Measurements from ENCODE around the gene CHMP6.

DNA sequence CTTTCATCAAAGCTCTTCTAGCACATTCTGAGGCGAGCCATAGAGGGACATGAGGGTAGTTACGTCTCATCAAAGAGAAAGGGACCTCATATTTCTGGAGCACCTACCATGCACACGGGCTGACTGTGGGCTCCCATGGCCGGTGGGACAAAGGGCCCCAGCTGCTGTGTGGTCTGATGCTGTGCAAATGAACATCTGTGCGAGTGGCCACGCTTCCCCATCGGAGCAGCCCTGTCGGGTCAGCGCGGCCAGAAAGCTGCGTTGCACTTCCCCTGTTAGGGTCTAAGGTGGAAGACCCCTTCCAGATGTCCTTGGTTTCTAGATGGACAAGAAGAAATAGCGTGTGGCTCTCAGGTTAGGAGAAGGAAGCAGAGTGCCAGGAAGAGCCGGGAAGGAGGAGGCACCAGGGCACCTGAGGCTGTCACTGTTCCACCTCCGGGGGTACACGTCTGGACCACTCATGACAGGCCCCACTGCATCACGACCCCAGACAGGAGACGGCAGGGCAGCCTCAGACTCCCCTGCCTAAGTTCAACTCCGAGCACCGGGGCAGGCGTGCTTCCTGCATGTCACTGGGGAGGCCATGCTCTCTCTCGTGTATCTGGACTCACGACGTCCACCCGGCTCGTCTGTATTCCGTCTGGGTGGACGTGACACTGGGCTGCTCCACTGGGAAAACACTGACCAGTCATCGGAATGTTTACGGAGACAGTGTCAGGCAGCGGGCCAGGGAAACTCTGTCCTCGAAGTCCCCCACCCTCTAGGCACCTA is 34.8 kb downstream of the CHMP6 start:
- TF ChIP-seq POLR2A (IDR thresholded peaks at IDR 0.05): no peak
- TF ChIP-seq, protein P1, sequence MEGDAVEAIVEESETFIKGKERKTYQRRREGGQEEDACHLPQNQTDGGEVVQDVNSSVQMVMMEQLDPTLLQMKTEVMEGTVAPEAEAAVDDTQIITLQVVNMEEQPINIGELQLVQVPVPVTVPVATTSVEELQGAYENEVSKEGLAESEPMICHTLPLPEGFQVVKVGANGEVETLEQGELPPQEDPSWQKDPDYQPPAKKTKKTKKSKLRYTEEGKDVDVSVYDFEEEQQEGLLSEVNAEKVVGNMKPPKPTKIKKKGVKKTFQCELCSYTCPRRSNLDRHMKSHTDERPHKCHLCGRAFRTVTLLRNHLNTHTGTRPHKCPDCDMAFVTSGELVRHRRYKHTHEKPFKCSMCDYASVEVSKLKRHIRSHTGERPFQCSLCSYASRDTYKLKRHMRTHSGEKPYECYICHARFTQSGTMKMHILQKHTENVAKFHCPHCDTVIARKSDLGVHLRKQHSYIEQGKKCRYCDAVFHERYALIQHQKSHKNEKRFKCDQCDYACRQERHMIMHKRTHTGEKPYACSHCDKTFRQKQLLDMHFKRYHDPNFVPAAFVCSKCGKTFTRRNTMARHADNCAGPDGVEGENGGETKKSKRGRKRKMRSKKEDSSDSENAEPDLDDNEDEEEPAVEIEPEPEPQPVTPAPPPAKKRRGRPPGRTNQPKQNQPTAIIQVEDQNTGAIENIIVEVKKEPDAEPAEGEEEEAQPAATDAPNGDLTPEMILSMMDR (IDR thresholded peaks at IDR 0.05): no peak
